NCI-H2029 (cell line): ENCODE measurements around the gene DGKI.
"Not testable (repeated sequence)": the region's sequence is repeated elsewhere in the genome, so short reads cannot be mapped to it uniquely, and the experiment has no call there.

Experiments
- DNase-seq: peaks from one replicate; lab custom pipeline; 2025; lab: John Stamatoyannopoulos, UW

The DGKI gene

DNA sequence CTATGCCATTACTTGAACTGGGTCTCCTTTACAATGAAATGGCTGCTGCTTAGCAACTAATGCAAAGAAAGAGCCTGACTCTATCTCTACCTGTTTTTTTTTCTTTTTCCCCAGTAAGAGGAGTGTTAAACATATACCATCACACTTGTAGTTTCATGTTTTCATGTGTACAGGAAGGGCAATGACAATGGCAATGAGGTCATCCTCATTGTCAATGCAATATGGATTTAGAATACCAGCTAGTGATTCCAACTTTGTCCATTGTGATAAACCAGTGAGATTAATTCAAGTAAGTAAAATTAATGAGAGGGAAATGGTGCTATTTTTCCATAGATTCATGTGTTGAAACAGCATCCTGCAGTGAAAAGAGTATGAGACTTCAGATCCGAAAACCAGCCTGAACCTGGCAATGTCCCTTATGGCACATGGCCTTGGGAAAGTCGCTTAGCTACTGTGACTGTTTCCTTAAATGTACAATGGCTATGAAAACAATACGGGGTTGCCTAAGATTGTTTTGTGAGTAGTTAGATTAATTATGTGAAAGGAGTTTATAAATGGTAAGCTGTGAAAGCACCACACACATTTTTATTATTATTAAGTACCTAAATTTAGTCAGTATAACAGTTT, 11.2 kb downstream of the DGKI start:
- DNase-seq, result no peak

DNA sequence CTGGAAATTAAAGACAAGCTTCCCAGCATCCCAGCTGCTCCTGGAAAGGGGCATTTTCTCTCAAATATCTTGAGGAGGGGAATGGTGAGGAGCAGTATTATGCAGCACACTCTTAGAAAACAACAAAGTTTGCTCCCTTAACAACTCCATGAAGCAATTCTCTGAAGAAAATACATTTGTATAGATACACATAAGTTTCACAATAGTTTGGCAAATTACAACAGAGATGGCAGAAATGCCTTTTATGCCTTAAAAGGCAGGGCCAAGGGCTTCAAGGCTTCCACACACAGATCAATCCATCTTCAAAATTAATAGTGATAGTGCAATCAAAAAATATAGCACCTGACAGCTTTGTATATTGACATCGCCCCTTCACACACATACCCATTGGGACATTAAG, 12.2 kb downstream of the DGKI start:
- no peak for DNase-seq

GRCh38 chr7:137832990-137833389, 13.8 kb downstream of the DGKI start:
- not testable (repeated sequence) for DNase-seq

GRCh38 chr7:137832382-137832781, 14.4 kb downstream of the DGKI start:
- DNase-seq, result no peak

GRCh38 chr7:137831555-137831954, 15.2 kb downstream of the DGKI start:
- DNase-seq, result not testable (repeated sequence)

GRCh38 chr7:137829337-137829992, 17.3 kb downstream of the DGKI start:
- no peak for DNase-seq

DNA sequence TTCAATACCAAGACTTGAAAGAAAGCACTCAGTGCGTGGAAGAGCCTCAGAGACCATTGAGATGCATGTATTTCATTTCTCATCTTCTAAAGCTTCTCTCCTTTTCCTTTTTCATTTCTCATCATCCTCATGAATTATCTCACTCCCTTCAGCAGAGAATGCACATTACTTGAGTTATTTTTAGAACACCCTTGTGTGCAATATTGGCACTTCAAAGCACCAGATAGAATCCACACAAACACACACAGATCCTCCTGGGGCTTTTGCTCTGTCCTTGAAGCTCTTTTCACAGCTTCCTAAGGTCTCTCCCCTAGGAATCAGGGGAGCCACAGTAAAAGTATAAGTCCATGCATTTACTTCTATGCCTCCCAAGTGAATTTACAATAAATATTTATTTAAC, 18.3 kb downstream of the DGKI start:
- no peak for DNase-seq

DNA sequence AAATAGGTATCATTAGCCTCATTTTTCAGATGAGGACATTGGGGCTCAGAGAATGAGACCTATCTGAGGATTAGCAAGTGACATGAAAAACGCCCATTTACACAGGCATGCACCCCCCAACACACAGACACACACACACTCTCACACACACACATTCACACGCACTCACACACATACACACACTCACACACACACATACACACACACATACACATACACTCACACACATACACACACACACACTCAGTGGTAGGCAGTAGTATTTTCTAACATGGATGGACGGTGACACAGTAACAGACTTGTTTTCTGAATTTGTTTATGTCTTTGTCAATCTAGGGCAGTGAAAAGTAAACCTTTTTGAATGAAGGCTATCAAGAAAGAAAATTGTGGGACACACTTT, 21.3 kb downstream of the DGKI start:
- no peak for DNase-seq

DNA sequence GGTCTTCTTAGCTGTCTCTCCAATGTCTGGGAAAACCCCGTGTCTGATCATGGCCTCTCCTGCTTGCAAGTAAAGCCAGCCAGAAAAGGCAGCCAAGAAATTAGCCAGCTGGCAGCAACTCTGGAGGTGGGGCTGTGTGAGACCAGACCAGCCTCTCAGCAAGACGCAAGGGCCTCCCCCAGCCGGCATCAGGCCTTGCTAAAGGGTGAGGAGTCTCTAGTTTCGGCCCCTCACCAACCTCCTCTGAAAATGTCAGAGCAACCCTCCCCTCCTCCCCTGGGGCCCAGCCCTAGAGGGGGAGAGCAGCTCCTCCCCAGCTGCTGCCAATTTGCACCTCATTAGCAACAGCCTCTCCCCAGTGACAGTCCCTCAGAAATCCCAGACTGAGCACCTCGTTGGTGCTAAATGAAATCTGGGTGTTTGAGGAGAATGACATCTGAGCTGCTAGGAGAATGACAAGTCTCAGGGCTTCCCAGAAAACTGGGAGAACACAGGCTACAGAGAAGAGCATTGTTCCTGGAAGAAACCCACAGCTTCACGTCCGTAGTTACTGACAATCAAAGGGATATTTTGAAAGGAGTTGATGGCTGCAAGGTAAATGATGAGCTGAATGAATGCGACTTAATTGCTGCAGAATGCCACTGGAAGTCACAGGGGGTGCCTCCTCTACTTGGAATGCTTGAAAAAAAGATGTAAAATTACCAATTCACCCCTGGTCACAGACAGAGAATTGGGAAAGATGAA, 25.9 kb downstream of the DGKI start:
- DNase-seq, result no peak

DNA sequence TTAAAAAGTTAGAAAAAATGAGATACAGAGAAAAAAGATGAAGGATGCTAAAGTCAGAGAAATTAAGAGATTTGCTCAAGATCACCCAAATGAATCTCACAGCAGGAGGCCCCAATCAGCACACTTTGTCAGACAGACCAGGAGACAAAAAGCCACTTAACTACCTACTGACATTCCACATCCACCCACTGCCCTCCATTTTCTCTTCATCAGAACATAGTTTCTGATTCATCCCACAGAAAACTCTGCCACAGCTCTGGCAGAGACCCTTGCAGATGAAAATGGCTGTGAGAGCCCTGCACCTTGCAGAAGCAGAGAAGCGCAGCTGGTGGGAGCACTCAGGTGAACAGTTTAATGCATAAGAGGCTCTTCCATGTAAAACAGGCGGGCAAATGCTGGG, 26.6 kb downstream of the DGKI start:
- no peak for DNase-seq

DNA sequence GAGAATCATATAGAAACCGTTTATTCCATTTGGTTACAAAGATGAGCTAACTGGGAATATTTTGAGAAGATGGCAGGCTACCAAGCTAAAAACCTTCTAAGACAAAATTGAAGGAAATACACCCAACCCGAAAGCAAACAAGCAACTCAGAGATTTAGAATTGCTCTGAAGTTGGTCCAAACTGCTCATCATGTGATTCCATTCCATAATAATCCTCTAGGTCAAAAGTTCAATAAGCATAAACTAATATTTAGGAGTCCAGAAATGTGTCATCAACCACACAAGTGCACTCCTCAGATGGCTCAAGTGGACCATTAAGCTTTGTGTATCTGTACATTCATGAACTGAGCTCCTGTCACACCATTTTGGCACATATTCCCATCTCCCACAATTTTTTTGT, 28.7 kb downstream of the DGKI start:
- no peak for DNase-seq

DNA sequence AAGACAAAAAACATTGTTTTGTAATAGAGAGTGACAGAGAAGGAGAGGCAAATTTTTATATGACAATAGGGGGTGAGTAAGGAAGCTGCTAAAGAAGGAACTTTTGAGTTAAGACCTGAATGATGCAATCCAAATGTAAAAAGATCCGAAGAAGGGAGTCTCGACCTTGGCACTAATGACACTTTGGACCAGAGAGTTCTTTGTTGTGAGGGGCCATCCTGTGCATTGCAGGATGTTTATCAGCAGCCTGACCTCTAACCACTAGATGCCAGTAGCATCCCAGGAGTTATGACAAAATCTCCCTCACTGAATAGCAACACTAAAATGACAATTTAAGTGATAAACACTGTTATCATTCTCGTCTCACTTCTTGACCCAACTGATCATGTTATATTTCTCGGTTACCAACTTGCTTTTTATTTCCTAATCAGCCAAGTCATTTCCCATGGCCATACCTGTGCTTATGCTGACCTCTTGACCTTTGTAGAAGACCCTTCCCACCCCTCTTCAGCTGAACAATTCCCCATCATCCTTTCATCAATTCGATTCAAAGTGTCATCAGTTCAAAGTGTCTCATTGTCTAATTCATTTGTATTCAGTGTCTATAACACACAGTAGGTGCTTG, 30.0 kb downstream of the DGKI start:
- DNase-seq, result no peak

GRCh38 chr7:137813541-137813940, 33.2 kb downstream of the DGKI start:
- DNase-seq, result no peak

GRCh38 chr7:137810248-137810647, 36.5 kb downstream of the DGKI start:
- no peak for DNase-seq

DNA sequence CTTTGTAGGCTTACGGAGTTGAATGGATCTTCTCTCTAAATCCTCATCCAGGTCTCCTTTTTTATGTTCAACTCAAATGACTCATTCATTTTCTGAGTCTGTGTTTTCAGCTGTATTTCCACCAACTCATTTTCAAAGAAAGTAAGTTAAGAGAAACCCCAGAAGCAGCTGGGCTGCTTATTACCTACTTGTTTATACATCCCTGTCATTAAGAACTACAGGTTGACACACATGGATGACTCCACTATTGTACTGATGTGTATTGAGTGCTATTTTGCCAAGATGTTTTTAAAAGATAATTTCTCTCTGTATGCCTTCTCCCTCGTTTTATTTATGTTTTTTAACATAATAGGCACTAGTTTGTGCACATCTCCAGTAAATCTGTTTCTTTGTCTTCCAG, 41.9 kb downstream of the DGKI start:
- no peak for DNase-seq

DNA sequence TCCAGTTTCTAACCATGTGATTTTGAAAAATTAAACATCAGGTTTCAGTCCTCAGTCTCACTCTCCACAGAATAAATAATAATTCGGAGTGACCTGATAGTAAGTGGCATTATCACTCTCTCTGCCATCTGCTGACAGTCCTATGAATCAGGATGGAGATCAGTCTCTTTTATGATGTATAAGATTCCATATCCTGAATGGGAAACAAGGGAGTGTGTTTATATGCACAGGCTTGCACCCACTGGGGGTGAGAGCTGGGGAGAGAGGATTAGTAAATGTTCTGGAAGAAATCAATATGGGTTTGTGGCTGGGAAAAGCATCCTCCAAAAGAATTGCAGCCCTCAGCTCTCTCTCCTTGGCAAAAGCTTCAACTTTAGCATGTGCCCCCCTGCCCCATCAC, 45.3 kb downstream of the DGKI start:
- no peak for DNase-seq

DNA sequence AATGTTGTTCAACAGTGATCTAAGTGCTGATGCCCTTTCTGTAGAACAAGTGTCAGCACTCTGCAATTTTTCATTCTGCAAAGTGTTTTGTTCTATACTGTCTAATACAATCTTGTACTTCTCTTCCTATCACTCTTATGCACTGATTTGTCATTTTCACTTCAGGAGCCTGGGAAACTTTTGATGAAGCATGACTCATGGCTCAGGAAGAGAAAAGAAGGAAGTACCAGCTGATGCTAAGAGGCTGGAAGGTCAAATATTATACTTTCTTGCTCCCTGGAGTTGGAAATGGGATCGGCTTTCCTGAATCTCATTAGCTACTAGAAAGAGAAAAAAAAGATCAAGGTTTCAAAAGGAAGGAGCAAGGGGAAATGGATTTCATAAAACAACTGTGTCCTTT, 45.8 kb downstream of the DGKI start:
- DNase-seq, result no peak

DNA sequence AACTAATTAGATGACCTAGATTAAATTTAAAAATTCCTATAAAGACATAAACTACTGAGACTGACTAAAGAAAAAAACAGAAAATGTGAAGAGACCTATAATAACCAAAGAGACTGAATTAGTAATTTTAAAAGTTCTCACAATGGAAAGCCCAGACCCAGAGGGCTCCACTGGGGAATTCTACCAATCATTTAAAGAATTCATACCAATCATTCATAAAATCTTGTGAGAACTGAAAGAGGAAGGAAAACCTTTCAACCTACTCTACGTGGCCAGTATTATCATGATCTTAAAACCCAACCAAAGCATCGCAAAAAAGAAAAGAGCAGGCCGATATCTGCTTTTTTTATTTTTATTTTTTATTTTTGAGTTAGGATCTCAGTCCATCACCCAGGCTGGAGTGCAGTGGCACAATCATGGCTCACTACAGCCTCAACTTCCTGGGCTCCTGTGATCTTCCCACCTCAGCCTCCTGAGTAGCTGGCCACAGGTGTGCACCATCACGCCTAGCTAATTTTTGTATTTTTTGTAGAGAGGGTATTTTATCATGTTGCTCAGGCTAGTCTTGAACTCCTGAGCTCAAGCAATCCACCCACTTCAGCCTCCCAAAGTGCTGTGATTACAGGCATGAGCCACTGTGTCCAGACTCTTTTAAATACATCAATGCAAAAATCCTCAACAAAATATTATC, 48.6 kb downstream of the DGKI start:
- no peak for DNase-seq

DNA sequence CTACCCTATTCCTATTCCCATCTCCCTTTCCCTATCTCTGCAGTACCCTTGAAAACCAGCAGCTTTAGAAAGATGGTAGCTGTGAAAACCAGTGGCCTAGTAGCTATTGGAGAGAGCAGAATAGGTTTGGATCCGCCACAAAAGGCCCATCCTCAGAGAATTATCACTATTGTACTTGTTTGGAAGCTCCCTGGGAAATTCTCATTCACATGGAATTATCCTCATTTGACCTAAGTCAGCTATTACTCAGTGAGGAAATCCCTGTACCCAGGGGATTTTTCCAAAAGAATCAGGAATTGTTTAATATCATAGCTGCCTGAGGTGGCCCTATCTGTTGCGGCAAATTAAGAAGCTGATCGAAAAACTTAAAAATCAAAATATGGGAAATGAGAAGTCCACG, 51.6 kb downstream of the DGKI start:
- no peak for DNase-seq

- no peak for DNase-seq
These were observed 54.8 kb downstream of the DGKI start for GRCh38 chr7:137791930-137792329.

DNA sequence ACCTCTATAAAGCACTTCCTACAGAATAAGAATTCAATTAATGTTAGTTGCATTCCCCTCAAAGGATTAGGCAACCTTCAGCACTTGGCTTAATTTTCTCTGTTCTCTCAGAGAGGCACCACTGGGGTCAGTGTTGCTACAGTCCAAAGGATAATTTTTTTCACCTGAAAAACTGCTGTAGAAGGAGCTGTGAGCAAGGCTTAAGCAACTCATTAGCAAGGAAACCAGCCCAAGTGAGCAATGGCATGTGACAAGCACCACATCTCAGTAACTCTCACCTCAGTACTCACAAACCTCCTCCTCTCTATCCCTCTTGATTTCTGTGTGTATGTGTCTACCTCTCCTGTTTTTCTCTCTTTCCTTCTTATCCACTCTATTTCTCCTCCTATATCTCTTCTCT, 55.9 kb downstream of the DGKI start:
- DNase-seq, result no peak

GRCh38 chr7:137789215-137789882, 57.4 kb downstream of the DGKI start:
- DNase-seq, result no peak
